Memory B cell (primary cell): ENCODE results near the gene KLK2.

Experiments used
- ATAC-seq: fragments of 150-1000 bp; cut with Tn5 transposase; 2 replicates; pipeline ENCODE4 v1.10.0; 2021; ENCODE audit warnings: low read depth, mild to moderate bottlenecking, moderate library complexity
- DNase-seq, 2 donors: peaks; one replicate each; pipeline ENCODE4 v3.0.0; 2022; ENCODE audit warnings: low spot score in 2 of 2
- H3K27ac Mint-ChIP-seq: one replicate; pipeline ENCODE4 v1.8.0; 2022; ENCODE audit warnings: mild to moderate bottlenecking, moderate library complexity, mixed read lengths
- H3K27me3 Mint-ChIP-seq: one replicate; pipeline ENCODE4 v1.8.0; 2022; ENCODE audit warnings: mixed read lengths
- H3K36me3 Mint-ChIP-seq: one replicate; pipeline ENCODE4 v1.8.0; 2022; ENCODE audit warnings: mild to moderate bottlenecking, mixed read lengths
- H3K4me1 Mint-ChIP-seq: one replicate; pipeline ENCODE4 v1.8.0; 2022; ENCODE audit warnings: mixed read lengths
- H3K4me3 Mint-ChIP-seq: one replicate; pipeline ENCODE4 v1.8.0; 2022; ENCODE audit warnings: mild to moderate bottlenecking, moderate library complexity, mixed read lengths
- H3K9me3 Mint-ChIP-seq: one replicate; pipeline ENCODE4 v1.8.0; 2022; ENCODE audit warnings: mixed read lengths

KLK2 gene

DNA sequence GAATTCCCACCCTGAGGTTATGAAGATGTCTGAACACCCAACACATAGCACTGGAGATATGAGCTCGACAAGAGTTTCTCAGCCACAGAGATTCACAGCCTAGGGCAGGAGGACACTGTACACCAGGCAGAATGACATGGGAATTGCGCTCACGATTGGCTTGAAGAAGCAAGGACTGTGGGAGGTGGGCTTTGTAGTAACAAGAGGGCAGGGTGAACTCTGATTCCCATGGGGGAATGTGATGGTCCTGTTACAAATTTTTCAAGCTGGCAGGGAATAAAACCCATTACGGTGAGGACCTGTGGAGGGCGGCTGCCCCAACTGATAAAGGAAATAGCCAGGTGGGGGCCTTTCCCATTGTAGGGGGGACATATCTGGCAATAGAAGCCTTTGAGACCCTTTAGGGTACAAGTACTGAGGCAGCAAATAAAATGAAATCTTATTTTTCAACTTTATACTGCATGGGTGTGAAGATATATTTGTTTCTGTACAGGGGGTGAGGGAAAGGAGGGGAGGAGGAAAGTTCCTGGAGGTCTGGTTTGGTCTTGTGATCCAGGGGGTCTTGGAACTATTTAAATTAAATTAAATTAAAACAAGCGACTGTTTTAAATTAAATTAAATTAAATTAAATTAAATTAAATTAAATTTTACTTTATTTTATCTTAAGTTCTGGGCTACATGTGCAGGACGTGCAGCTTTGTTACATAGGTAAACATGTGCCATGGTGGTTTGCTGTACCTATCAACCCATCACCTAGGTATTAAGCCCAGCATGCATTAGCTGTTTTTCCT lies 11.5 kb upstream of the KLK2 start:
- DNase-seq: no peak
- H3K9me3 Mint-ChIP-seq: peaks cover 7% of the 10 kb centered on the region
- peaks cover 7% of the 10 kb centered on the region for H3K4me1 Mint-ChIP-seq
- peaks cover 5% of the 10 kb centered on the region for H3K36me3 Mint-ChIP-seq
- H3K4me3 Mint-ChIP-seq: no peak overlapping the region
- ATAC-seq: no peak
- H3K27me3 Mint-ChIP-seq: peaks cover 23% of the 10 kb centered on the region
- no peak overlapping the region for H3K27ac Mint-ChIP-seq

GRCh38 chr19:50869479-50869878 lies 3.8 kb upstream of the KLK2 start:
- no peak overlapping the region for H3K27ac Mint-ChIP-seq
- no peak overlapping the region for H3K4me3 Mint-ChIP-seq
- H3K4me1 Mint-ChIP-seq: no peaks in the 10 kb centered on the region
- H3K9me3 Mint-ChIP-seq: no peaks in the 10 kb centered on the region
- ATAC-seq (no peak), DNase-seq (no peak)
- H3K27me3 Mint-ChIP-seq: peaks cover 19% of the 10 kb centered on the region
- H3K36me3 Mint-ChIP-seq: no peaks in the 10 kb centered on the region

DNA sequence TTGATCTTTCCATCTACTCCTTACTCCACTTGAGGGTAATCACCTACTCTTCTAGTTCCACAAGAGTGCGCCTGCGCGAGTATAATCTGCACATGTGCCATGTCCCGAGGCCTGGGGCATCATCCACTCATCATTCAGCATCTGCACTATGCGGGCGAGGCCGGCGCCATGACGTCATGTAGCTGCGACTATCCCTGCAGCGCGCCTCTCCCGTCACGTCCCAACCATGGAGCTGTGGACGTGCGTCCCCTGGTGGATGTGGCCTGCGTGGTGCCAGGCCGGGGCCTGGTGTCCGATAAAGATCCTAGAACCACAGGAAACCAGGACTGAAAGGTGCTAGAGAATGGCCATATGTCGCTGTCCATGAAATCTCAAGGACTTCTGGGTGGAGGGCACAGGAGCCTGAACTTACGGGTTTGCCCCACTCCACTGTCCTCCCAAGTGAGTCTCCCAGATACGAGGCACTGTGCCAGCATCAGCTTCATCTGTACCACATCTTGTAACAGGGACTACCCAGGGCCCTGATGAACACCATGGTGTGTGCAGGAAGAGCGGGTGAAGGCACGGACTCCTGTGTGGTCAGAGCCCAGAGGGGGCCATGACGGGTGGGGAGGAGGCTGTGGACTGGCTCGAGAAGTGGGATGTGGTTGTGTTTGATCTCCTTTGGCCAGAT lies 2.7 kb upstream of the KLK2 start:
- H3K36me3 Mint-ChIP-seq: no peaks in the 10 kb centered on the region
- DNase-seq: no peak
- no peak overlapping the region for H3K4me3 Mint-ChIP-seq
- no peak overlapping the region for H3K27ac Mint-ChIP-seq
- peak; percentile 34 for ATAC-seq
- peaks cover 19% of the 10 kb centered on the region for H3K27me3 Mint-ChIP-seq
- no peaks in the 10 kb centered on the region for H3K4me1 Mint-ChIP-seq
- H3K9me3 Mint-ChIP-seq: no peaks in the 10 kb centered on the region

GRCh38 chr19:50874211-50874610 lies 972 bp downstream of the KLK2 start:
- ATAC-seq: no peak
- no peaks in the 10 kb centered on the region for H3K36me3 Mint-ChIP-seq
- no peak for DNase-seq
- peaks cover 18% of the 10 kb centered on the region for H3K27me3 Mint-ChIP-seq
- peaks cover 2% of the 10 kb centered on the region for H3K4me1 Mint-ChIP-seq
- no peak overlapping the region for H3K4me3 Mint-ChIP-seq
- no peak overlapping the region for H3K27ac Mint-ChIP-seq
- H3K9me3 Mint-ChIP-seq: no peaks in the 10 kb centered on the region

DNA sequence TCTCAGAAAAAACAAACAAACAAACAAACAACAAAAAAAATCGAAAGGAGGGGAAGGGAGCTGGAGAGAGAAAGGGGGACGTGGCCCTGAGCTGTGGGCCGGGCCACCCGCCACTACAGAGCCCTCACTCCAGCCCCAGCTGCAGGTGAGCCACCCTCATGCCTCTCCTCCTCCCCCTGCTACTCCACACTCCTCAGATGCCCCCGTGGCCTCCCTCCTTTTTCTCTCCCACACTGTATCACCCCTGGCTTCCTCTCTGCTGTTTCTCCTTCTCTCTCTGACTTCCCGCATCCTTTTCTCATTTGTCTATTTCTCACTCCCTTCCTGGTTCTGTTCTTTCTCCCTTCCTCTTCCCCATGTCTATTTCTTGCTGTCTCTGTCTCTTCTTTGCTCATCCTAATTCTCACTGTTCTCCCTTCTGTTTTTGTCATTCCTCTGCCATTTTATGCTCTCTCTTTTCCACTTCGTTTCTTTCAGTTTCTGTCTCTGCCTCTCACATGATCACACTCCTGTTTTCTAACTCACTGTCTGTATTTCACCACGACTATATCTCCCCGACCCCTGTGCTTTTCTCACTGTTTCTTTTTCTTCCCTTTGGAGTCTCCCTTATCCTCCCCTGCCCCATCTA lies 2.7 kb downstream of the KLK2 start:
- Mint-ChIP-seq H3K36me3 (no peaks in the 10 kb centered on the region), H3K27me3 (peaks cover 13% of the 10 kb centered on the region), H3K4me1 (peaks cover 2% of the 10 kb centered on the region), H3K27ac (no peak overlapping the region), H3K4me3 (no peak overlapping the region), H3K9me3 (no peaks in the 10 kb centered on the region)
- ATAC-seq: peak; percentile 62
- no peak for DNase-seq

DNA sequence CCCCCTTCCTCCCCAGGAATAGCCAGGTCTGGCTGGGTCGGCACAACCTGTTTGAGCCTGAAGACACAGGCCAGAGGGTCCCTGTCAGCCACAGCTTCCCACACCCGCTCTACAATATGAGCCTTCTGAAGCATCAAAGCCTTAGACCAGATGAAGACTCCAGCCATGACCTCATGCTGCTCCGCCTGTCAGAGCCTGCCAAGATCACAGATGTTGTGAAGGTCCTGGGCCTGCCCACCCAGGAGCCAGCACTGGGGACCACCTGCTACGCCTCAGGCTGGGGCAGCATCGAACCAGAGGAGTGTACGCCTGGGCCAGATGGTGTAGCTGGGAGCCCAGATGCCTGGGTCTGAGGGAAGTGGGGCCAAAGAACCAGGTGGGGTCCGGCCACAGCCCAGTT lies 3.2 kb downstream of the KLK2 start:
- H3K27ac Mint-ChIP-seq: no peak overlapping the region
- H3K4me1 Mint-ChIP-seq: peaks cover 2% of the 10 kb centered on the region
- peaks cover 8% of the 10 kb centered on the region for H3K27me3 Mint-ChIP-seq
- no peaks in the 10 kb centered on the region for H3K36me3 Mint-ChIP-seq
- H3K9me3 Mint-ChIP-seq: no peaks in the 10 kb centered on the region
- no peak for DNase-seq
- no peak for ATAC-seq
- H3K4me3 Mint-ChIP-seq: no peak overlapping the region

GRCh38 chr19:50877338-50877737 lies 4.1 kb downstream of the KLK2 start:
- Mint-ChIP-seq H3K27me3 (peaks cover 5% of the 10 kb centered on the region), H3K4me3 (no peak overlapping the region), H3K36me3 (no peaks in the 10 kb centered on the region), H3K4me1 (peaks cover 9% of the 10 kb centered on the region), H3K27ac (no peak overlapping the region), H3K9me3 (no peaks in the 10 kb centered on the region)
- ATAC-seq: no peak
- no peak for DNase-seq

DNA sequence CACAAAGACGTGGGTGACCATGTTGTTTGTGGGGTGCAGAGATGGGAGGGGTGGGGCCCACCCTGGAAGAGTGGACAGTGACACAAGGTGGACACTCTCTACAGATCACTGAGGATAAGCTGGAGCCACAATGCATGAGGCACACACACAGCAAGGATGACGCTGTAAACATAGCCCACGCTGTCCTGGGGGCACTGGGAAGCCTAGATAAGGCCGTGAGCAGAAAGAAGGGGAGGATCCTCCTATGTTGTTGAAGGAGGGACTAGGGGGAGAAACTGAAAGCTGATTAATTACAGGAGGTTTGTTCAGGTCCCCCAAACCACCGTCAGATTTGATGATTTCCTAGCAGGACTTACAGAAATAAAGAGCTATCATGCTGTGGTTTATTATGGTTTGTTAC lies 5.6 kb downstream of the KLK2 start:
- no peak for DNase-seq
- Mint-ChIP-seq H3K4me3 (no peak overlapping the region), H3K27me3 (peaks cover 4% of the 10 kb centered on the region), H3K9me3 (no peaks in the 10 kb centered on the region), H3K4me1 (peaks cover 9% of the 10 kb centered on the region), H3K27ac (no peak overlapping the region), H3K36me3 (no peaks in the 10 kb centered on the region)
- ATAC-seq: no peak

DNA sequence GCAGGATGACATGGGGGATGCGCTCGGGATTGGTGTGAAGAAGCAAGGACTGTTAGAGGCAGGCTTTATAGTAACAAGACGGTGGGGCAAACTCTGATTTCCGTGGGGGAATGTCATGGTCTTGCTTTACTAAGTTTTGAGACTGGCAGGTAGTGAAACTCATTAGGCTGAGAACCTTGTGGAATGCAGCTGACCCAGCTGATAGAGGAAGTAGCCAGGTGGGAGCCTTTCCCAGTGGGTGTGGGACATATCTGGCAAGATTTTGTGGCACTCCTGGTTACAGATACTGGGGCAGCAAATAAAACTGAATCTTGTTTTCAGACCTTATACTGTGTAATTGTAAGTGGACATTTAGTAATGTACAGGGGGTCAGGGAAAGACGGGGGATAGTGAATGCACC lies 7.0 kb downstream of the KLK2 start:
- H3K4me1 Mint-ChIP-seq: peaks cover 9% of the 10 kb centered on the region
- DNase-seq (no peak), ATAC-seq (no peak)
- no peaks in the 10 kb centered on the region for H3K9me3 Mint-ChIP-seq
- H3K36me3 Mint-ChIP-seq: no peaks in the 10 kb centered on the region
- H3K27ac Mint-ChIP-seq: no peak overlapping the region
- no peak overlapping the region for H3K4me3 Mint-ChIP-seq
- peaks cover 6% of the 10 kb centered on the region for H3K27me3 Mint-ChIP-seq

DNA sequence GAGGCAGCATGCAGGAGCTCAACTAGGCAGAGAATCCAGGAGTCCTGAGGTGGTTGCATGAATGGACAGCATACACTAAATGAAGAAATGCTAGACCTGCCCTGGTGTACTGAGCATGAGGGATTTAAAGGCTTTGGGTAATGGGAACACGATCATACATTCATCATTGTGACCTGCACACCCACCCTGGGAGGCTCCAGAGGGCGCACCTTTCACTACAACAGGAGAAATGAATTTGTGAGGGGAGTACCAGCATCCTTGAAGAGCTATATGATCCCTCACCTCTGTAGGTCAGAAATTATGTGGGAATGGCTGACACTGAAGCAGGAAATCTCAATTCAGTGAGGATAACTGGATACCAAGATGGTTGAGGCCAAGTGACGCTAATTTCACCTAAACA lies 8.9 kb downstream of the KLK2 start:
- ATAC-seq (no peak), DNase-seq (no peak)
- Mint-ChIP-seq H3K4me3 (no peak overlapping the region), H3K4me1 (peaks cover 10% of the 10 kb centered on the region), H3K36me3 (no peaks in the 10 kb centered on the region), H3K27me3 (peaks cover 6% of the 10 kb centered on the region), H3K27ac (no peak overlapping the region), H3K9me3 (no peaks in the 10 kb centered on the region)

DNA sequence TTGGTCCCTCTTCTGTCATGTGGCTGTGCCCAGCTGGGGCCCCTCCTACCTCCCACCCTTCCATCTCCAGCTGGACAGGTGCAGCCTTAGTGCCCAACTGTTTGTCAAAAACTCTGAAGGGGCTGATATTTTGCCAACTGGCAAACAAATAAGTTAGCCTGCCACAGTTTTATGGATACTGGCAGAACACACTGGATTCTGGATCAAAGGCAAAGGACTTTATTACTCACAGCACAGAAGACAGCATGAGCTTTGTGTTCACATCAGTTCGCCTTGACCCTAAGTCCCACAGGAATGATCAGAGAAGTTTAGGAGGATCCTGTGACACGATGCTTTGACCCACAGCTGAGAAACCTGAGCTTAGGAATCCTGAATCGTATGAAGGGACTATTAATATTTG lies 16.4 kb downstream of the KLK2 start:
- Mint-ChIP-seq H3K27ac (no peak overlapping the region), H3K4me1 (peaks cover 14% of the 10 kb centered on the region), H3K36me3 (no peaks in the 10 kb centered on the region), H3K4me3 (no peak overlapping the region), H3K9me3 (no peaks in the 10 kb centered on the region), H3K27me3 (peaks cover 6% of the 10 kb centered on the region)
- ATAC-seq (no peak), DNase-seq (no peak)

- DNase-seq: no peak
- peaks cover 3% of the 10 kb centered on the region for H3K36me3 Mint-ChIP-seq
- peaks cover 3% of the 10 kb centered on the region for H3K27me3 Mint-ChIP-seq
- no peak overlapping the region for H3K4me3 Mint-ChIP-seq
- ATAC-seq: peak; percentile 88
- H3K27ac Mint-ChIP-seq: peak overlapping the region; percentile 85
- peaks cover 18% of the 10 kb centered on the region for H3K4me1 Mint-ChIP-seq
- H3K9me3 Mint-ChIP-seq: peaks cover 4% of the 10 kb centered on the region
These were observed 17.4 kb downstream of the KLK2 start for GRCh38 chr19:50890422-50891252.

DNA sequence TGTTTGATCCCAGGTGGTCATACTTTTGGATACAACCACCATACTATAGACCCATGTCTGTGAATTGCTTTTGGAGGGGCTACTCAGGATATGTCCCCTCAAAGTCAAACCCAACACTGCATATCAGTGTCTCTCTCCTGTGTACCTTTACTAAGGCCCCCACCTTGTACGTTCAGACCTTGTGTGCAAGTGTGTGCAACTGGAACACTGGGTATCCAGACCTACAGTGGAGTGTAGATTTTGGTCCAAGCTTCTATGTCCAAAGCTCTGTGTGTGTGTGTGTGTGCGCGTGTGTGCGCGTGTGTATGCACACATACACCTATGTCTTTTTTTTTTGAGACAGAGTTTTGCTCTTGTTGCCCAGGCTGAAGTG lies 18.0 kb downstream of the KLK2 start:
- ATAC-seq: peak; percentile 35
- no peak overlapping the region for H3K4me3 Mint-ChIP-seq

More for the DNA sequence above, 18.0 kb downstream of the KLK2 start:
- DNase-seq: no peak
- Mint-ChIP-seq H3K4me1 (peaks cover 21% of the 10 kb centered on the region), H3K9me3 (peaks cover 4% of the 10 kb centered on the region), H3K27me3 (peaks cover 3% of the 10 kb centered on the region), H3K36me3 (peaks cover 3% of the 10 kb centered on the region), H3K27ac (peak overlapping the region; percentile 85)
